Hepatocyte (in vitro differentiated cells): ENCODE results near the gene RPTOR.

ENCODE experiments used
- CTCF ChIP-seq: fragments of 200-600 bp; sonication (generic); IDR thresholded peaks from 2 replicates; pipeline ENCODE4 v1.5.1; 2016; ENCODE audit warnings: antibody characterized with exemption, mild to moderate bottlenecking; ENCODE audit not compliant: poor library complexity
- EZH2 ChIP-seq: fragments of 200-600 bp; sonication (generic); IDR thresholded peaks from 2 replicates; pipeline ENCODE4 v1.6.1; 2016; ENCODE audit warnings: antibody characterized with exemption, mild to moderate bottlenecking, borderline replicate concordance
- EZH2phosphoT487 ChIP-seq: fragments of 200-600 bp; sonication (generic); IDR thresholded peaks from one replicate; pipeline ENCODE4 v1.6.1; 2018; ENCODE audit warnings: antibody characterized with exemption, mild to moderate bottlenecking, low read depth, moderate library complexity; ENCODE audit not compliant: unreplicated experiment, severe bottlenecking

DNA sequence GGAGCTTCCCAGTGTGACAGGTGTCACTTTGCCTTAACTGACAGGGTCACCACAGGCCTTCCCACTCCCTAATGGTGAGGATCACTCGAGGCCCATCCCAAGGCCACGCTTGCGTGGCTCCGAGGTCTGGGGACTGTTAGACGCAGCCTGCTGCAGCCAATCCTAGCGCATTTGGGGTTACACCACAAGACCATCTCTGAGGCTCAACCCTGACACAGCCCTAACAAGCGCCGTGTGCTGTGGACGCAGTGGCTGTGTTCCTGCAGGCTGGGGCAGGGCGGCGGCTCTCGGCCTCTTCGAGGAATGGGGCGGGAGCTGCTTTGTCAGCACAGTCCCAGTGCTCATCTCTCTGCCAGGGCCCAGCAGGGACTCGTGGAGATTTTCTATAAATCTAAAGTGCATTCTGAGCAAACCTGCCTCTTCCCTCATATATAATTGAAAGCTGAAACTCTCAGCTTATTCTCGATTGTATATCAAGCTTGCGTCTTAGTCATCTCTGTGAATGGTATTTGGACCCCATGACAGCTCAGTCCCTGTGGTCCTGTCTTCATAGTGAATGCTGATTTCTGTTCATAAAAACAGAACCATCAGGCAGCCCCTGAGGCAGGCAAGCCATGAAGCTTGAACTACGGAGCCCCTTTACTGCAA, 381.2 kb downstream of the RPTOR start:
- TF ChIP-seq CTCF: no peak
- no peak for TF ChIP-seq EZH2
- no peak for TF ChIP-seq EZH2phosphoT487
